ENCODE data around the gene DNAAF9.

DNAAF9 gene

GRCh38 chr20:3407040-3407770 lies at the start of gene DNAAF9:
TSS of gene DNAAF9 (minus strand) at chr20:3407669. CDS start at chr20:3407557, 112 bp downstream.
- peaks cover 2 to 27% (median 24%) of the 10 kb centered on the region in 5 donors for H3K4me1 ChIP-seq (ENCODE audit: control insufficient read depth in 5 of 5, insufficient read depth in 5 of 5, low read length in 5 of 5)
- H3K36me3 ChIP-seq (ENCODE audit: control insufficient read depth in 5 of 5, insufficient read depth in 5 of 5, low read length in 5 of 5): peaks cover 0 to 3% (median 0%) of the 10 kb centered on the region in 5 donors
- no peaks in the 10 kb centered on the region for H3K27me3 ChIP-seq (ENCODE audit: control insufficient read depth in 5 of 5, insufficient read depth in 4 of 5, low read length in 5 of 5)
- peak within 1 kb of the TSS; percentile 74 for H3K27ac ChIP-seq (ENCODE audit: low read depth, low read length)
- H3K9ac ChIP-seq (ENCODE audit: low read length in 5 of 5): peak within 1 kb of the TSS; percentile 59 to 88 (median 86)
- H3K4me3 ChIP-seq (ENCODE audit: low read depth in 1 of 5, low read length in 5 of 5): peak within 1 kb of the TSS; percentile 85 to 98 (median 94)
- H3K9me3 ChIP-seq (ENCODE audit: control insufficient read depth in 5 of 5, low read length in 5 of 5): no peaks in the 10 kb centered on the region

GRCh38 chr20:3456648-3457047 lies 49.2 kb upstream of the DNAAF9 start:
- Histone ChIP-seq H3K27ac (ENCODE audit: low read depth, low read length) (no peak overlapping the region), H3K9ac (ENCODE audit: low read length in 5 of 5) (no peak overlapping the region), H3K36me3 (ENCODE audit: control insufficient read depth in 5 of 5, insufficient read depth in 5 of 5, low read length in 5 of 5) (no peaks in the 10 kb centered on the region), H3K4me3 (ENCODE audit: low read depth in 1 of 5, low read length in 5 of 5) (no peak overlapping the region), H3K27me3 (ENCODE audit: control insufficient read depth in 5 of 5, insufficient read depth in 4 of 5, low read length in 5 of 5) (peaks cover 0 to 5% (median 0%) of the 10 kb centered on the region in 5 donors), H3K9me3 (ENCODE audit: control insufficient read depth in 5 of 5, low read length in 5 of 5) (no peaks in the 10 kb centered on the region), H3K4me1 (ENCODE audit: control insufficient read depth in 5 of 5, insufficient read depth in 5 of 5, low read length in 5 of 5) (peaks cover 0 to 7% (median 4%) of the 10 kb centered on the region in 5 donors)

DNA sequence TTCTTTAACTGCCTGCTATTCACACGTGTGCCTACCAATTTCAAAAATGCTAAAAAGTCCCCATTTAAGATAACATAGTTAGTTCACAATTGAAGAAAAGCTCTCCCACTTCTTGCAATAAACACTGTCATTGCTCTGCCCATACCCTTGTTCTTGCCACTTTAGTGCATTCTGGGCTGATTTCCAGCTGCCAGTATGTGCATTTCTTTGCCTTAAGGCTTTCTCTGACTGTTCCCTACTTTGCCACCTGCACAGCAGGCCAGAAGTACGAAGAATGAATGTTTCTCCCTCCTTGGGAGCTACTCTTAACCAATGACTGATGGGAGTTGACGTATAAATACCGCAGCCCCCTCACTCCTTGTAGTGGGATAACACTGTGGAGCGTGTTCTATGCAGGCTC lies 47.4 kb upstream of the DNAAF9 start:
- Histone ChIP-seq H3K27ac (ENCODE audit: low read depth, low read length) (no peak overlapping the region), H3K4me3 (ENCODE audit: low read depth in 1 of 5, low read length in 5 of 5) (no peak overlapping the region), H3K36me3 (ENCODE audit: control insufficient read depth in 5 of 5, insufficient read depth in 5 of 5, low read length in 5 of 5) (no peaks in the 10 kb centered on the region), H3K27me3 (ENCODE audit: control insufficient read depth in 5 of 5, insufficient read depth in 4 of 5, low read length in 5 of 5) (peaks cover 0 to 5% (median 0%) of the 10 kb centered on the region in 5 donors), H3K4me1 (ENCODE audit: control insufficient read depth in 5 of 5, insufficient read depth in 5 of 5, low read length in 5 of 5) (no peaks in the 10 kb centered on the region), H3K9me3 (ENCODE audit: control insufficient read depth in 5 of 5, low read length in 5 of 5) (no peaks in the 10 kb centered on the region), H3K9ac (ENCODE audit: low read length in 5 of 5) (no peak overlapping the region)

DNA sequence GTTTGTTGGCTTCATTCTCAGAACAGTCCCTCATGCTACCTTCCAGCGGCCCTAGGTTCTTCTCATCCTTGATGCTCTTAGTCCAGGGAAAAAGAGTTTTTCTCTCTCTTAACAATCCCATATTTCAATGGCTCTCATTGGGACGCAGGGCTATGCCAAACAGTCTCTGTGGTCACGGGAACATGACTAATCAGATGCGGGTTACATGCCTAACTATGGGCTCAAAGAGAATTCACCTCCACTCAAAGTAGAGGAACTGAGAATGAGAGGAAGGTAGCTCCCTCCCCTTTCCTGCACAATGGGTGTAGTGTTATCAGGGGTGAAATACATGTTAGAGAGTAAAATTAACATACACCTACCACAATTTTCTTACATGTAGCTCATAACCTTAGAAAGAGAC lies 45.2 kb upstream of the DNAAF9 start:
- H3K27ac ChIP-seq (ENCODE audit: low read depth, low read length): no peak overlapping the region
- no peaks in the 10 kb centered on the region for H3K36me3 ChIP-seq (ENCODE audit: control insufficient read depth in 5 of 5, insufficient read depth in 5 of 5, low read length in 5 of 5)
- H3K9ac ChIP-seq (ENCODE audit: low read length in 5 of 5): no peak overlapping the region
- H3K4me1 ChIP-seq (ENCODE audit: control insufficient read depth in 5 of 5, insufficient read depth in 5 of 5, low read length in 5 of 5): no peaks in the 10 kb centered on the region
- H3K4me3 ChIP-seq (ENCODE audit: low read depth in 1 of 5, low read length in 5 of 5): no peak overlapping the region
- H3K27me3 ChIP-seq (ENCODE audit: control insufficient read depth in 5 of 5, insufficient read depth in 4 of 5, low read length in 5 of 5): peaks cover 0 to 5% (median 0%) of the 10 kb centered on the region in 5 donors
- H3K9me3 ChIP-seq (ENCODE audit: control insufficient read depth in 5 of 5, low read length in 5 of 5): no peaks in the 10 kb centered on the region

- H3K9ac ChIP-seq (ENCODE audit: low read length in 5 of 5): no peak overlapping the region
- H3K4me3 ChIP-seq (ENCODE audit: low read depth in 1 of 5, low read length in 5 of 5): no peak overlapping the region
- H3K9me3 ChIP-seq (ENCODE audit: control insufficient read depth in 5 of 5, low read length in 5 of 5): no peaks in the 10 kb centered on the region
- H3K36me3 ChIP-seq (ENCODE audit: control insufficient read depth in 5 of 5, insufficient read depth in 5 of 5, low read length in 5 of 5): no peaks in the 10 kb centered on the region
- no peak overlapping the region for H3K27ac ChIP-seq (ENCODE audit: low read depth, low read length)
- peaks cover 0 to 5% (median 0%) of the 10 kb centered on the region in 5 donors for H3K27me3 ChIP-seq (ENCODE audit: control insufficient read depth in 5 of 5, insufficient read depth in 4 of 5, low read length in 5 of 5)
- no peaks in the 10 kb centered on the region for H3K4me1 ChIP-seq (ENCODE audit: control insufficient read depth in 5 of 5, insufficient read depth in 5 of 5, low read length in 5 of 5)
These were observed 44.7 kb upstream of the DNAAF9 start for GRCh38 chr20:3452136-3452535.

GRCh38 chr20:3449319-3449718 lies 41.9 kb upstream of the DNAAF9 start:
- Histone ChIP-seq H3K9me3 (ENCODE audit: control insufficient read depth in 5 of 5, low read length in 5 of 5) (no peaks in the 10 kb centered on the region), H3K27ac (ENCODE audit: low read depth, low read length) (no peak overlapping the region)

GRCh38 chr20:3447321-3447720 lies 39.9 kb upstream of the DNAAF9 start:
- H3K36me3 ChIP-seq (ENCODE audit: control insufficient read depth in 5 of 5, insufficient read depth in 5 of 5, low read length in 5 of 5): no peaks in the 10 kb centered on the region
- H3K27ac ChIP-seq (ENCODE audit: low read depth, low read length): no peak overlapping the region
- no peaks in the 10 kb centered on the region for H3K4me1 ChIP-seq (ENCODE audit: control insufficient read depth in 5 of 5, insufficient read depth in 5 of 5, low read length in 5 of 5)

More at GRCh38 chr20:3449319-3449718, 41.9 kb upstream of the DNAAF9 start:
- H3K9ac ChIP-seq (ENCODE audit: low read length in 5 of 5): no peak overlapping the region
- H3K27me3 ChIP-seq (ENCODE audit: control insufficient read depth in 5 of 5, insufficient read depth in 4 of 5, low read length in 5 of 5): no peaks in the 10 kb centered on the region
- H3K4me1 ChIP-seq (ENCODE audit: control insufficient read depth in 5 of 5, insufficient read depth in 5 of 5, low read length in 5 of 5): no peaks in the 10 kb centered on the region
- H3K36me3 ChIP-seq (ENCODE audit: control insufficient read depth in 5 of 5, insufficient read depth in 5 of 5, low read length in 5 of 5): no peaks in the 10 kb centered on the region
- H3K4me3 ChIP-seq (ENCODE audit: low read depth in 1 of 5, low read length in 5 of 5): no peak overlapping the region

DNA sequence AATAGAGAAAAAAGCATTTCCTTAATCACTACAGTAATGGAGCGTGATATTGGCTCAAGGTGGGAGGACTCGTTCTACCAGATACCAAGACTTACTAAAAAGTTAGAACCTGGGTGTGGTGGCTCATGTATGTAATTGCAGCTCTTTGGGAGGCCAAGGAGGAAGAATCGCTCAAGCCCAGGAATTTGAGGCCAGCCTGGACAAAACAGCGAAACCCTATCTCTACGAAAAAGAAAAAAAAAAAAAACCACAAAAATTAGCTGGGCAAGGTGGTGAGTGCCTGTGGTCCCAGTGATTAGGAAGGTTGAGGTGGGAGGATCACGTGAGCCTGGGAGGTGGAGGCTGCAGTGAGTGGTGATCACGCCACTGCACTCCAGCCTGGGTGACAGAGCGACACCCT lies 39.3 kb upstream of the DNAAF9 start:
- Histone ChIP-seq H3K4me3 (ENCODE audit: low read depth in 1 of 5, low read length in 5 of 5) (no peak overlapping the region), H3K9ac (ENCODE audit: low read length in 5 of 5) (no peak overlapping the region), H3K27ac (ENCODE audit: low read depth, low read length) (no peak overlapping the region), H3K36me3 (ENCODE audit: control insufficient read depth in 5 of 5, insufficient read depth in 5 of 5, low read length in 5 of 5) (no peaks in the 10 kb centered on the region), H3K27me3 (ENCODE audit: control insufficient read depth in 5 of 5, insufficient read depth in 4 of 5, low read length in 5 of 5) (no peaks in the 10 kb centered on the region), H3K9me3 (ENCODE audit: control insufficient read depth in 5 of 5, low read length in 5 of 5) (no peaks in the 10 kb centered on the region), H3K4me1 (ENCODE audit: control insufficient read depth in 5 of 5, insufficient read depth in 5 of 5, low read length in 5 of 5) (no peaks in the 10 kb centered on the region)

More at GRCh38 chr20:3447321-3447720, 39.9 kb upstream of the DNAAF9 start:
- Histone ChIP-seq H3K4me3 (ENCODE audit: low read depth in 1 of 5, low read length in 5 of 5) (no peak overlapping the region), H3K9ac (ENCODE audit: low read length in 5 of 5) (no peak overlapping the region), H3K27me3 (ENCODE audit: control insufficient read depth in 5 of 5, insufficient read depth in 4 of 5, low read length in 5 of 5) (no peaks in the 10 kb centered on the region), H3K9me3 (ENCODE audit: control insufficient read depth in 5 of 5, low read length in 5 of 5) (no peaks in the 10 kb centered on the region)

GRCh38 chr20:3436864-3437574 lies 29.6 kb upstream of the DNAAF9 start:
- H3K9ac ChIP-seq (ENCODE audit: low read length in 5 of 5): no peak overlapping the region
- H3K36me3 ChIP-seq (ENCODE audit: control insufficient read depth in 5 of 5, insufficient read depth in 5 of 5, low read length in 5 of 5): no peaks in the 10 kb centered on the region
- no peaks in the 10 kb centered on the region for H3K4me1 ChIP-seq (ENCODE audit: control insufficient read depth in 5 of 5, insufficient read depth in 5 of 5, low read length in 5 of 5)
- H3K4me3 ChIP-seq (ENCODE audit: low read depth in 1 of 5, low read length in 5 of 5): no peak overlapping the region
- no peaks in the 10 kb centered on the region for H3K27me3 ChIP-seq (ENCODE audit: control insufficient read depth in 5 of 5, insufficient read depth in 4 of 5, low read length in 5 of 5)
- no peaks in the 10 kb centered on the region for H3K9me3 ChIP-seq (ENCODE audit: control insufficient read depth in 5 of 5, low read length in 5 of 5)
- no peak overlapping the region for H3K27ac ChIP-seq (ENCODE audit: low read depth, low read length)

DNA sequence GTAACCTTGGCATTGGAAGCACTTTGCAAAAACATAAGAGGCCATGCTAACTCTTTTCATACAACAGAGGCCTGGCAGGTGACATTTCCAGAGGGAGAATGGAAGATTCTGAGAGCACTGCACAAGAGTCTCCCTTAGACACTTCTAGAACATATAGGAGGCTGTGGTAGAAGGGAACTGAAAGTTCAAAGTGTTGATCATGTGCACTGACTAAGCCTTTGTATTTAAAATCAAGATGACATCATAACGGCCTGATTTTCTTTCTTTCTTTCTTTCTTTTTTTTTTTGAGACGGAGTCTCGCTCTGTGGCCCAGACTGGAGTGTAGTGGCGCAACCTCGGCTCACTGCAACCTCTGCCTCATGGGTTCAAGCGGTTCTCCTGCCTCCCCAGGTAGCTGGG lies 26.8 kb upstream of the DNAAF9 start:
- no peaks in the 10 kb centered on the region for H3K9me3 ChIP-seq (ENCODE audit: control insufficient read depth in 5 of 5, low read length in 5 of 5)
- no peaks in the 10 kb centered on the region for H3K36me3 ChIP-seq (ENCODE audit: control insufficient read depth in 5 of 5, insufficient read depth in 5 of 5, low read length in 5 of 5)
- no peak overlapping the region for H3K9ac ChIP-seq (ENCODE audit: low read length in 5 of 5)
- H3K27ac ChIP-seq (ENCODE audit: low read depth, low read length): no peak overlapping the region
- no peak overlapping the region for H3K4me3 ChIP-seq (ENCODE audit: low read depth in 1 of 5, low read length in 5 of 5)
- no peaks in the 10 kb centered on the region for H3K27me3 ChIP-seq (ENCODE audit: control insufficient read depth in 5 of 5, insufficient read depth in 4 of 5, low read length in 5 of 5)
- no peaks in the 10 kb centered on the region for H3K4me1 ChIP-seq (ENCODE audit: control insufficient read depth in 5 of 5, insufficient read depth in 5 of 5, low read length in 5 of 5)

Measured in subcutaneous abdominal adipose tissue (tissue), 5 donors.